ENCODE measurements around the gene KIAA0753.

KIAA0753 gene

GRCh38 chr17:6641247-6641863 lies 844 bp upstream of the KIAA0753 start:
- DNase-seq (ENCODE audit: low read depth in 2 of 2), result no peak

- no peak for DNase-seq (ENCODE audit: low read depth in 2 of 2)
These were observed 650 bp downstream of the KIAA0753 start for GRCh38 chr17:6639586-6640535.

DNA sequence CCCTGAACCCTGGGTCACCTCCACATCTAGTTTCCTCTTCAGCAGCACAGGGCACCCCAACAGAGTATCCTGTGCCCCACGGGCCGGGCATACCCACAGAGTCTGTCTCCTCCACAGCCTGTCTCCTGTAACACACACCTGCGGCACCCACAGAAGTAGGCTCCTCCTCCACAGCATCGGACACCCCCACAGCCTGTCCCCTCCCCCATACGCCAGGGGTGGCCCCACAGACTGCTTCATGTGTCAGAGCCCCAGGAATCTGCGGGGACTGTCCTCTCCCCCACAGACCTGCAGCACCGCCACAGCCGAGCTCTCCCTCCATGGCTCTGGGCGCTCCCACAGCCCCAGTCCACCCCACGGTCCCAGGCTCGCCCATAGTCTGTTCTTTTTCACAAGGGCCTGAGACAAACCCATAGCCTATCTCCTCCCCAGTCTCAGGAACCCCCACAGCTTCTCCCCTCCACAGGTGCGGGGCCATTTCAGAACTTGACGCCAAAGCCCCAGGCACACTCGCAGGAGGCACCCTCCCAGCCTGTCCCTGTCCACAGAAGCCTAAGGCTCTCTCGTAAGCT lies 1.4 kb downstream of the KIAA0753 start:
- DNase-seq (ENCODE audit: low read depth in 2 of 2), result no peak

DNA sequence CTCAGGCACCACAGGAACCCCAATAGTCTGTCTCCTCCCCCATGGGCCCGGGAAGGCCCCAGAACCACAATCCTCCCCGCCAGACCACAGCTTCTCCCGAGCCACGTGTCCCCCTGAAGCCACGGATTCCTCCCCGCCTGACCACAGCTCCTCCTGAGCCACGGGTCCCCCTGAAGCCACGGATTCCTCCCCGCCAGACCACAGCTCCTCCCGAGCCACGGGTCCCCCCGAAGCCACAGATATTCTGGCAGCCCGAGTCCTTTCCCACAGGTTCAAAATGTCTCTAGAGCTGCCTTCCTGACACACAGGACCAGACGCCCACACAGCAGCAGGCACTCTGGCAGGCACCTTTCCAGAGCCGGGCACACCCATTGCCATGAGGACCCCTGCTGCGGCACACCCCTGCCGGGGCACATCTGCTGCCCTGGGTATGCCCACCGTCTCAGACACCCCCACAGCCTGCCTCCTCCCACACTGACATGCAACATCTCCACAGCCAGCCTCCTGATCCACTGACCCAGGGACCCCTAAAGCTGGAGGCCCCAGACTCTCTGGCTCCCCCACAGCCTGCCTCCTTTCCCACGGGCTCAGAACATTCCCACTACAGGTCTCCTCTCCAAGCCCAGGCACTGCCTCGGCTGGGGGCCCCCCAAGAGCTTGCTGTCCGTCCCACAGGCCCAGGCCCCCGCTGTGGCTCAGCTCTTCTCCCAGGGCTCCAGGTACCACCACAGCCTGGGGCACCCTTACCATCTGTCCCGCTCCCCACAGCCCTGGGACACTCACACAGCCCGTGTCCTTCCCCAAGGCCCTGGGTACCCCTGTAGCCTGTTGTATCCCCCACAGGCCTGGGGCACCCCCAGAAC lies 2.2 kb downstream of the KIAA0753 start:
- no peak for DNase-seq (ENCODE audit: low read depth in 2 of 2)

- no peak for DNase-seq (ENCODE audit: low read depth in 2 of 2)
These were observed 3.1 kb downstream of the KIAA0753 start for GRCh38 chr17:6637458-6637840.

- DNase-seq (ENCODE audit: low read depth in 2 of 2), result no peak
These were observed 3.7 kb downstream of the KIAA0753 start for GRCh38 chr17:6636616-6637457.

DNA sequence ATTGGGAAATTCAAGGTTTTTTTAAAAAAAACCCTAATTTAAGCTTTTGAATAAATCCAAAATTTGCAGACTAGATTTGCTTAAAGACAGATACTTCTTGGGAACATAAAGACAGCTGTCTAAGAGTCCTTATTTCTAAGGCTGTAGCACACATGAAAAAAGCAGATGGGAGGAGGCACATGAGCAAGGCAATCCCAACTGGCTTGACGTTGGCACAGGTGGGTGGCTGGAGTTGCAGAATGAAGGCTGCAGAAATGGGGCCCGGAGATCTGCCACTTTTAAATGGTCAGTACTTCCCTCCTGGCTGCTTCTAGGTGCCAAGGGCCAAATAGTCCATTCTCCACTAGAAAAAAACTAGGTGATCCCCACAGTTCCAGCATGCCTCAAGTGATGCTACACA lies 4.4 kb downstream of the KIAA0753 start:
- no peak for DNase-seq (ENCODE audit: low read depth in 2 of 2)

DNA sequence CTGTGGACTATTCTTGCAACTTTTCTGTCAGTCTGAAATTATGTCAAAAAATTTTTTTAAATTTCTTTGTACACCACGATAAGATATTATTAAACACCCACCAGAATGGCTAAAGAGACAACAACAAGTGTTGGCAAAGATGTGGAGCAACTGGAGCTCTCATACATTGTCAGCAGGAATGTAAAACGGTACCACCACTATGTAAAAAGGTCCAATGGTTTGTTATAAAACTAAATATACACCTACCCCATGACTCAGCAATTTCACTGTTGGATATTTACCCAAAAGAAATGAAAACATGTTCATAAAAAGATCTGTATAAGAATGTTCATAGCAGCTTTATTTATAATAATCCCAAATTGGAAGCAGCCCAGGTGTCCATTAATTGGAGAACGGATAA lies 7.2 kb downstream of the KIAA0753 start:
- DNase-seq (ENCODE audit: low read depth in 2 of 2), result no peak

DNA sequence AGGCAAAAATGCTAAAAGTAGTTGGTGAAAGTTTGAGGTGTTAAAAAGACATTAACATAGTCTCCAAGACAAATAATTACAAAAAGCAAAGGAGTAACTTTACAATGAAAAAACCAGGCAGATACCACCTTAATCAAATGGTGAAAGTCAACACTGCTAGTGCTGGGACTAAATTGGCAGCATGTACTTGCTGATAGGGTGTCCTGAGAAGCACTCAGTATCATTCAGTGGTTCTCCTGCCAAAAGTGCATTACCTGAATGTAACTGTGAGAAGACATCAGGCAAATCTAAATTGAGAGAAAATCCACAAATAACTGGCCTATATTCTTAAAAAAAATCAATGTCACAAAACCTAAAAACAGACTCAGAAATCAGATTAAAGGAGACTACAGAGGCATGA lies 8.0 kb downstream of the KIAA0753 start:
- DNase-seq (ENCODE audit: low read depth in 2 of 2), result no peak

- no peak for DNase-seq (ENCODE audit: low read depth in 2 of 2)
These were observed 10.1 kb downstream of the KIAA0753 start for GRCh38 chr17:6630390-6630789.

DNA sequence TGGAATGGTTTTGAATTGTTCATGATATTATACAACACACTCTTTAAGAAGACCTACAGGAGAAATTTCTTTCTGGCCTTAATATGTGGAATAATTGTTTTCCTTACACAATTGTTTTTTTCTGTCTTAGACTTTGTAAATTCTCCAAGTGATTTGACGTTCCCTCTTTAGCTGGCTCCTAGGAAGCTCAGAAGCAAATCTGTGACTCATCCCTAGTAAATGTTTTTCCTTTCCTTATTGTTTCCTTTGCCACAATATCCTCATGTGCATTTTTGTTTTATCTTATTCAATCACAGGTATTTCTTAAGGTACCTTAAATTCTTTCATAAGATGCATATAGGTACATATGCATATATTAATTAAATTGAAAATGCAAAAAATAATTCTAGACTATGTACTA lies 13.5 kb downstream of the KIAA0753 start:
- no peak for DNase-seq (ENCODE audit: low read depth in 2 of 2)

GRCh38 chr17:6626616-6627015 lies 13.9 kb downstream of the KIAA0753 start:
- no peak for DNase-seq (ENCODE audit: low read depth in 2 of 2)

- no peak for DNase-seq (ENCODE audit: low read depth in 2 of 2)
These were observed 16.6 kb downstream of the KIAA0753 start for GRCh38 chr17:6623941-6624340.

- DNase-seq (ENCODE audit: low read depth in 2 of 2), result no peak
These were observed 29.3 kb downstream of the KIAA0753 start for GRCh38 chr17:6611231-6611630.

DNA sequence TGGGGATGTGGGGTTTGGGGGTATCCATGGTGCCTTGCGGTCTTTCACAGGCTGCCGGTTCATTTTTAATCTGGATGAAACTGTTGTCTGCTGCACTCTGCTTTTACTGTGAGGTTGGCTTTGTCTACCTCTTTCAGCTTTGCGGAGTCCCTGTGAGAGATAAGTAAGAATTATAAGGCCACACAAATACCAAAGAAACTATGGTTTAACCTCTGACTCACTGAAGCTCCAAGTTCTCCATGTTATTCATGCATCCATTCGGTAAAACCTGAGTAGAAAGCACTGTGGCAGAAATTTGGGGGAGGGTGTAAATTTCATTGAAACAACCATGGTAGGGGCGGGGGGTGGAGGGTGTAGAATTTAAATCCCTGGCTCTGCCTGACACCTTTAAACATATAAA lies 30.5 kb downstream of the KIAA0753 start:
- DNase-seq (ENCODE audit: low read depth in 2 of 2), result no peak

GRCh38 chr17:6608321-6608720 lies 32.2 kb downstream of the KIAA0753 start:
- no peak for DNase-seq (ENCODE audit: low read depth in 2 of 2)

DNA sequence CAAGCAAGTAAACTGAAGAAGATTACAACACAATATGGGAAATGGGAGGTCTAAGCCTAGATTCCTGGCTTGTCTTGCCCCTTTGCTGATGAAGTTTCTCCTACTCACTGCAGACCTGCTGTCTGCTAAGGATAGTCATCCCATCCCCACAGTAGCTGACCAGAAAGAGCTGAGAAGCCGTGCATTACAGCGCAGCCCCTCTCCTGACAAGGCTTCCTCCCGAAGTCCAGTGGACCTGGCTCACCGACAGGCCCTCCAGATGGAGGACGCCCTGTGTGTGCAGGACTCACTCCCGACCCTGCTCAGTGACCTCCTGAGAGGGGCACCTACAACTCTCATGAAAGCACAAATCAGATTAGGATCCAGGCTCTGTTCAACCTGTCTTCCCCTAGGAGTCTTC lies 35.4 kb downstream of the KIAA0753 start:
- no peak for DNase-seq (ENCODE audit: low read depth in 2 of 2)

DNA sequence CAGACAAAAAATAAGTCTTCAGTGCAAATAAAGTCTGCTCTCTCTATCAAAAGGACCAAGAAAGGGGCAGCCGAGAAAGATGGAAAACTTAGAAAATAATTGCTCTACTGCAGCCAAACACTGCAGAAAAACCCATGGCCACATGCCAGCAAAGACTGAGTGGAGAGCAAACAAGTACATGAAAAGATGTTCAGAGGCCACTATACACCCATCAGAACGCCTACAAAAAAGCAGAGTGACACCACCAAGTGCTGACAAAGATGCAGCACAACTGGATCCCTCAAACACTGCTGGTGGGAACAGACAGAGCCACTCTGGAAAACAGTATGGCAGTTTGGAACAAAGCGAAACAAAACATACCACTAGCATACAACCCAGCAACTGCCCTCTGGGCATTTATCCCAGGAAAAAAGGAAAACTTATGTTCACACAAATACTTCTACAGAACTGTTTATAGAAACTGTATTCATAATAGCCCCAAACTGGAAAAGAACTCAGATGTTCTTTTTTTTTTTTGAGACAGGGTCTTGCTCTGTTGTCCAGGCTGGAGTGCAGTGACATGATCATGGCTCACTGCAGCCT lies 36.7 kb downstream of the KIAA0753 start:
- DNase-seq (ENCODE audit: low read depth in 2 of 2), result no peak

GRCh38 chr17:6602141-6602540 lies 38.4 kb downstream of the KIAA0753 start:
- no peak for DNase-seq (ENCODE audit: low read depth in 2 of 2)

DNA sequence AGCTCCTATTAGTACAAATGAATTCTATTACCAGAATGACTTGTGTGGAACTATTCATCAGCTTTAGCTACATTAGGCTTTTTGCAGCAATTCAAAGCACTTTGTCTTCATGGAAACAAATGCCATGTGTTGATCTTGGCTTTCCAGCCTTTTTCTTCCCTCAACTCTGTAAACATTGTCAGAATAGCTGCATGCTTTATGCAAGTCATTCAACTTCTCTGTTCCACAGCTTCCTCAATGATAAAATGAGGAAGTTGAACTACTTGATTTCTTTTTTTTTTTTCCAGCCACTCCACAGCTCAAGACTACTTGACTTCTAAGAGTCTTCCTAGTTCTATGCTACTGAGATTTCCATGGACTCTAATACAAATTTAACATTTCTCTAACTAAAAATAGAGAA lies 41.1 kb downstream of the KIAA0753 start:
- no peak for DNase-seq (ENCODE audit: low read depth in 2 of 2)

GRCh38 chr17:6597727-6598126 lies 42.8 kb downstream of the KIAA0753 start:
- DNase-seq (ENCODE audit: low read depth in 2 of 2), result no peak
